GM12872 (cell line): Measurements from ENCODE around the gene RAB18.

ENCODE experiments used
- CTCF ChIP-seq: IDR thresholded peaks from 3 replicates; pipeline ENCODE4 v1.5.1; 2011; ENCODE audit warnings: low read depth, mild to moderate bottlenecking, low read length, moderate library complexity; ENCODE audit not compliant: insufficient read depth

The RAB18 gene

GRCh38 chr10:27504007-27504807 is at the start of gene RAB18:
Gene RAB18, plus strand, starts transcription at chr10:27504304. Its CDS starts 66 bp downstream, at chr10:27504370.
- TF ChIP-seq CTCF: no peak

- no peak for TF ChIP-seq CTCF
These were observed 49.3 kb upstream of the RAB18 start for GRCh38 chr10:27454837-27455236.

GRCh38 chr10:27457261-27457945 is 46.7 kb upstream of the RAB18 start:
- no peak for TF ChIP-seq CTCF

- TF ChIP-seq CTCF: no peak
These were observed 46.1 kb upstream of the RAB18 start for GRCh38 chr10:27457966-27458365.

- TF ChIP-seq CTCF: no peak
These were observed 42.8 kb upstream of the RAB18 start for GRCh38 chr10:27461312-27461711.

GRCh38 chr10:27463961-27464360 is 40.1 kb upstream of the RAB18 start:
- TF ChIP-seq CTCF: no peak

GRCh38 chr10:27464993-27465392 is 39.1 kb upstream of the RAB18 start:
- TF ChIP-seq CTCF: no peak
